Liver (tissue), 9 donors: Measurements from ENCODE around the gene EZR. TPM values are rescaled to one million over a fixed set of nuclear protein-coding genes. Genes with fewer than 3 reads are reported as not detected.

Experiments used
- DNase-seq: peaks from one replicate; pipeline ENCODE4 v3.0.0-alpha.2; 2017; ENCODE audit warnings: low spot score
- H3K27ac ChIP-seq, 2 donors: one replicate each; pipeline ENCODE4 v1.7.0; 2013; ENCODE audit warnings: inconsistent platforms in 2 of 2, low read length in 2 of 2, control low read depth in 1 of 2, low read depth in 1 of 2, mild to moderate bottlenecking in 1 of 2
- H3K27me3 ChIP-seq, 4 donors: one replicate each; pipeline versions ENCODE4 v1.6.1 to v1.7.0; 2013; ENCODE audit warnings: low read length in 3 of 4, inconsistent platforms in 1 of 4, mild to moderate bottlenecking in 1 of 4, moderate library complexity in 1 of 4; ENCODE audit not compliant: control insufficient read depth in 4 of 4, insufficient read depth in 4 of 4
- H3K36me3 ChIP-seq, 4 donors: one replicate each; pipeline versions ENCODE4 v1.6.1 to v1.7.0; 2013; ENCODE audit warnings: low read length in 3 of 4, mild to moderate bottlenecking in 3 of 4, low read depth in 1 of 4, moderate library complexity in 1 of 4; ENCODE audit not compliant: control insufficient read depth in 4 of 4, insufficient read depth in 3 of 4
- H3K4me1 ChIP-seq, 4 donors: one replicate each; pipeline versions ENCODE4 v1.6.1 to v1.7.0; 2013; ENCODE audit warnings: low read length in 3 of 4, mild to moderate bottlenecking in 3 of 4, moderate library complexity in 1 of 4; ENCODE audit not compliant: control insufficient read depth in 4 of 4, insufficient read depth in 4 of 4
- H3K4me3 ChIP-seq, 3 donors: one replicate each; pipeline versions ENCODE4 v1.6.1 to v1.7.0; 2013; ENCODE audit warnings: low read length in 3 of 3, control low read depth in 1 of 3, low read depth in 1 of 3, mild to moderate bottlenecking in 1 of 3
- H3K9ac ChIP-seq, 2 donors: one replicate each; pipeline ENCODE4 v1.7.0; 2013; ENCODE audit warnings: low read length in 2 of 2, mild to moderate bottlenecking in 2 of 2, moderate library complexity in 2 of 2, control low read depth in 1 of 2, low read depth in 1 of 2
- H3K9me3 ChIP-seq, 4 donors: one replicate each; pipeline versions ENCODE4 v1.6.1 to v1.7.0; 2013; ENCODE audit warnings: low read length in 3 of 4; ENCODE audit not compliant: control insufficient read depth in 4 of 4
- ATF3 ChIP-seq: IDR thresholded peaks from 2 replicates; pipeline ENCODE4 v1.6.1; 2016; ENCODE audit warnings: antibody characterized with exemption
- CTCF ChIP-seq: fragments of 150-350 bp; IDR thresholded peaks from 2 replicates; pipeline ENCODE4 v1.5.1; 2017; ENCODE audit warnings: improper control_type of control experiment, low read depth, low read length; ENCODE audit not compliant: missing input control
- FOXA1 ChIP-seq: IDR thresholded peaks from 2 replicates; pipeline ENCODE4 v1.6.1; 2016; ENCODE audit warnings: antibody characterized with exemption
- FOXA2 ChIP-seq: IDR thresholded peaks from 2 replicates; pipeline ENCODE4 v1.6.1; 2016; ENCODE audit warnings: antibody characterized with exemption
- GABPA ChIP-seq, 2 donors: IDR thresholded peaks in 1 of 2; conservative IDR thresholded peaks in 1 of 2; 2 replicates each; pipeline ENCODE4 v1.6.1; 2016; ENCODE audit warnings: antibody characterized with exemption in 2 of 2, mild to moderate bottlenecking in 1 of 2, moderate library complexity in 1 of 2
- HNF4A ChIP-seq, 2 donors: conservative IDR thresholded peaks; 2 replicates each; pipeline ENCODE4 v1.6.1; 2016; ENCODE audit warnings: antibody characterized with exemption in 2 of 2, mild to moderate bottlenecking in 2 of 2
- HNF4G ChIP-seq: IDR thresholded peaks from 2 replicates; pipeline ENCODE4 v1.6.1; 2016; ENCODE audit warnings: antibody characterized with exemption
- JUND ChIP-seq, 2 donors: IDR thresholded peaks; 2 replicates each; pipeline ENCODE4 v1.6.1; 2016; ENCODE audit warnings: antibody characterized with exemption in 2 of 2
- RXRA ChIP-seq, 2 donors: IDR thresholded peaks; 2 replicates each; pipeline ENCODE4 v1.6.1; 2017 to 2018; ENCODE audit warnings: antibody characterized with exemption in 2 of 2, mild to moderate bottlenecking in 1 of 2
- SP1 ChIP-seq: IDR thresholded peaks from 2 replicates; pipeline ENCODE4 v1.6.1; 2018; ENCODE audit warnings: antibody characterized with exemption, mild to moderate bottlenecking
- TAF1 ChIP-seq: conservative IDR thresholded peaks from 2 replicates; pipeline ENCODE4 v1.6.1; 2016; ENCODE audit warnings: antibody characterized with exemption, mild to moderate bottlenecking
- YY1 ChIP-seq: IDR thresholded peaks from 2 replicates; pipeline ENCODE4 v1.6.1; 2016; ENCODE audit warnings: antibody characterized with exemption, mild to moderate bottlenecking
- WGBS: extraction: QIAGEN DNeasy Blood & Tissue Kit; methylation state at CpG from one replicate; pipeline ENCODE4 v1.1.7; 2013; 5-methylcytosine and 5-hydroxymethylcytosine counted together
- polyA plus RNA-seq, 2 donors: library from polyadenylated mRNA; stranded (reverse) in 1 of 2; unstranded in 1 of 2; fragments of 200-250 nt in 1 of 2; fragments of >200 nt in 1 of 2; fragmentation: Nextera tagmentation in 1 of 2; extraction: Ambion mirVana in 1 of 2; gene quantifications; one replicate each; pipeline versions ENCODE4 v1.2.1 to v1.2.3, GENCODE V29; 2013 to 2015
- total RNA-seq, 2 donors: library from RNA; depleted of rRNA; stranded (reverse); fragments of >200 nt; gene quantifications; one replicate each; pipeline ENCODE4 v1.2.3, GENCODE V29; 2014
- donor health status: healthy.
- donor health status: healthy.
- donor health status: healthy.
- donor health status: healthy.
- donor health status: healthy.

Gene EZR
- total and polyA plus RNA-seq, 4 donors = 22.0 to 35.4 (median 25.4) TPM

- TF ChIP-seq HNF4G = no peak
- no peak for TF ChIP-seq FOXA1
- TF ChIP-seq TAF1 = no peak
- TF ChIP-seq CTCF = no peak
- no peak for TF ChIP-seq SP1
- DNase-seq = no peak
- 98% methylated on average over 1 of the region's 1 CpG for WGBS
Observed at GRCh38 chr6:158739673-158740072, 79.5 kb downstream of the EZR start.

DNA sequence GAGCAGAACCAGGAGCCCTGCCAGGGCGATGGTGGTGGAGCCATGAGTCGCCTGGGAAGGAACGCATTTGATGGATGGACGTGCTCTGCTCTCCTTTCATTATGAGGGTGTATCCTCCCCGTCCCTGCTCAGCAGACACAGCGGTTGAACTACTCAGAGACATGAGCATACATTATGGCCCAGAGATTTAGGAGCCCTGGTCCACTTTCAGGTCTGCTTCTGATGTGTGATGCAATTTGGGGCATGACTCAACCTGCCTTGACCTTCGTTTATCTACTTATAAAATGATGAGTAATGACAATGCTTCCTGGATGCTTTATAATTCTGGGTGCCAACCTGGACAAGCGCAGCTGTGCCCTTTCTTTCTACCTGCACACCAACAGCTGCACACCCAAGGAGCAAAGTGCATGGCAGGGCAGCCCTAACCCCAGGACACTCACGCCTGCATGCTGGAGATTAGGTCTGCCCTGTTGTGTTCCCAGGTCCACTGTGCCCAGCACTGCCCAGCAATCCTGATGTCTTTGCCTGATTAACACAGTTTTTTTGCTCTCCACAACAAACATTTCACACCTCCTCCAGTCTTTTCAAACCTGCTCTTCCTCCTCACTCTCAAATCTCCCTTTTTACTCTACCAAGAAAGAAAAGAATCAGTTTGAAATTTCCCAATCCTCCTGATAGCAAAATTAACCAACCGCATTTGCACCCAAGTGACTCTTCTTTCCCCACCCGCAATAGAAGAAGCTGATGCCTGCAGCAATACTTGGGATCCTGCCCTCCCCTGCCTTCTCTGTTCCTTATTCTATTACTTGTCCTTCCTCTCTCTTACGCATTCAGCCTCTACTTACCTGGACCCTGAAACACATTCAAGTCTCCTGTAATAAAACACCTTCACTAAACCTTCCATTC lies 81.2 kb downstream of the EZR start:
- Histone ChIP-seq H3K36me3 (no peaks in the 10 kb centered on the region), H3K27ac (no peak overlapping the region), H3K9ac (no peak overlapping the region), H3K9me3 (peaks cover 0 to 5% (median 4%) of the 10 kb centered on the region in 4 donors), H3K4me3 (no peak overlapping the region), H3K4me1 (peaks cover 0 to 8% (median 2%) of the 10 kb centered on the region in 4 donors), H3K27me3 (no peaks in the 10 kb centered on the region)
- TF ChIP-seq GABPA (IDR thresholded peaks at IDR 0.05 in 1 of 2, conservative IDR thresholded peaks at IDR 0.05 in 1 of 2) (no peak), RXRA (IDR thresholded peaks at IDR 0.05) (peak; percentile 25 to 54), HNF4G (peak; percentile 52), ATF3 (no peak), FOXA2 (no peak), SP1 (peak; percentile 16), YY1 (no peak), JUND (IDR thresholded peaks at IDR 0.05) (no peak), HNF4A (conservative IDR thresholded peaks at IDR 0.05) (peak; percentile 36 to 80)
- no peak for DNase-seq
- 80% methylated on average over 12 of the region's 12 CpGs for whole genome bisulfite sequencing

More at GRCh38 chr6:158739673-158740072, 79.5 kb downstream of the EZR start:
- Histone ChIP-seq H3K4me1 (peaks cover 0 to 8% (median 2%) of the 10 kb centered on the region in 4 donors), H3K9me3 (peaks cover 0 to 4% (median 0%) of the 10 kb centered on the region in 4 donors), H3K36me3 (no peaks in the 10 kb centered on the region), H3K27me3 (no peaks in the 10 kb centered on the region), H3K27ac (no peak overlapping the region), H3K9ac (no peak overlapping the region), H3K4me3 (no peak overlapping the region)

- H3K4me3 ChIP-seq = no peak overlapping the region
- H3K27me3 ChIP-seq = no peaks in the 10 kb centered on the region
- peaks cover 0 to 8% (median 2%) of the 10 kb centered on the region in 4 donors for H3K4me1 ChIP-seq
- H3K9me3 ChIP-seq = peaks cover 0 to 5% (median 4%) of the 10 kb centered on the region in 4 donors
- no peak overlapping the region for H3K9ac ChIP-seq
- DNase-seq = no peak
- no peaks in the 10 kb centered on the region for H3K36me3 ChIP-seq
- WGBS = 92% methylated on average over 3 of the region's 3 CpGs
- TF ChIP-seq TAF1 = no peak
- TF ChIP-seq YY1 = no peak
- no peak for TF ChIP-seq GABPA (IDR thresholded peaks at IDR 0.05 in 1 of 2, conservative IDR thresholded peaks at IDR 0.05 in 1 of 2)
- no peak overlapping the region for H3K27ac ChIP-seq
Observed at GRCh38 chr6:158737082-158737709, 82.0 kb downstream of the EZR start.
